H1 (cell line): ENCODE measurements around the gene GPX6. TPM values are rescaled to one million over a fixed set of nuclear protein-coding genes. Genes with fewer than 3 reads are reported as not detected.
A peak's percentile ranks its signal among the peaks of the same experiment; 100 is the strongest.

Experiments
- CTCF ChIA-PET: fragments of 300-600 bp; sonication (Branson Sonifier 250); formaldehyde crosslinking; loops from one replicate; lab custom pipeline; 2021; ENCODE audit not compliant: partially characterized antibody; lab: Charles Lee
- POLR2A ChIA-PET: fragments of 300-600 bp; sonication (Branson Sonifier 250); formaldehyde crosslinking; loops from one replicate; lab custom pipeline; 2021; ENCODE audit warnings: inconsistent platforms; ENCODE audit not compliant: partially characterized antibody; lab: Charles Lee
- DNase-seq, 2 experiments: peaks; one replicate each; pipeline versions ENCODE4 v3.0.0 to v3.0.0-alpha.2; 2010 to 2022; ENCODE audit warnings: low spot score in 2 of 2, low read depth in 1 of 2, mixed read lengths in 1 of 2
- FAIRE-seq: peaks from 2 replicates; lab custom pipeline; 2011; peaks lifted over from hg19 to GRCh38; lab: Jason Lieb, UNC
- H2AFZ ChIP-seq: 2 replicates; pipeline ENCODE4 v1.8.1; 2012; ENCODE audit warnings: low read length, inconsistent platforms
- H2AK5ac ChIP-seq: 2 replicates; pipeline ENCODE4 v1.6.1; 2013; ENCODE audit warnings: low read depth, low read length
- H2BK120ac ChIP-seq: replicated peaks from 2 replicates; pipeline ENCODE3; 2013; ENCODE audit warnings: low read depth, low read length, inconsistent platforms
- H2BK12ac ChIP-seq: 2 replicates; pipeline ENCODE4 v1.6.1; 2013; ENCODE audit warnings: low read depth, low read length
- H2BK15ac ChIP-seq: 2 replicates; pipeline ENCODE4 v1.6.1; 2013; ENCODE audit warnings: low read length
- H2BK20ac ChIP-seq: 2 replicates; pipeline ENCODE4 v1.6.1; 2013; ENCODE audit warnings: low read length
- H2BK5ac ChIP-seq: 2 replicates; pipeline ENCODE4 v1.6.1; 2013; ENCODE audit warnings: low read depth, low read length
- H3K14ac ChIP-seq: 2 replicates; pipeline ENCODE4 v1.6.1; 2013; ENCODE audit warnings: inconsistent platforms; ENCODE audit not compliant: insufficient read length
- H3K18ac ChIP-seq: 2 replicates; pipeline ENCODE4 v1.6.1; 2013; ENCODE audit warnings: low read length; ENCODE audit errors: extremely low read depth
- H3K23ac ChIP-seq: 2 replicates; pipeline ENCODE4 v1.6.1; 2013; ENCODE audit warnings: inconsistent platforms; ENCODE audit not compliant: insufficient read length
- H3K23me2 ChIP-seq: 2 replicates; pipeline ENCODE4 v1.6.1; 2013; ENCODE audit warnings: low read depth, low read length
- H3K27ac ChIP-seq: 2 replicates; pipeline ENCODE4 v1.6.1; 2011; ENCODE audit warnings: low read depth, low read length, inconsistent platforms
- H3K27me3 ChIP-seq, 4 experiments: replicated peaks in 1 of 4; 1 replicate in 1 of 4; 2 replicates in 3 of 4; pipeline versions ENCODE4 v1.6.1 to v1.8.1; 2011 to 2013; ENCODE audit warnings: low read length in 3 of 4, mild to moderate bottlenecking in 3 of 4, inconsistent platforms in 2 of 4, mixed read lengths in 2 of 4, moderate library complexity in 1 of 4; ENCODE audit not compliant: control insufficient read depth in 3 of 4, insufficient read depth in 3 of 4; ENCODE audit errors: extremely low read depth in 1 of 4
- H3K36me3 ChIP-seq, 4 experiments: 2 replicates each; pipeline versions ENCODE4 v1.6.1 to v1.8.1; 2011 to 2013; ENCODE audit warnings: mild to moderate bottlenecking in 4 of 4, low read length in 3 of 4, moderate library complexity in 2 of 4, control low read depth in 1 of 4, inconsistent platforms in 1 of 4; ENCODE audit not compliant: insufficient read depth in 4 of 4, control insufficient read depth in 2 of 4
- H3K4ac ChIP-seq: replicated peaks from 2 replicates; pipeline ENCODE3; 2013; ENCODE audit warnings: low read length, low read depth, mixed read lengths, inconsistent platforms; ENCODE audit not compliant: insufficient read length
- H3K4me1 ChIP-seq, 4 experiments: replicated peaks in 1 of 4; 1 replicate in 1 of 4; 2 replicates in 3 of 4; pipeline versions ENCODE4 v1.6.1 to v1.8.1; 2011 to 2013; ENCODE audit warnings: low read length in 3 of 4, inconsistent platforms in 2 of 4, mixed read lengths in 1 of 4; ENCODE audit not compliant: insufficient read depth in 4 of 4, control insufficient read depth in 3 of 4
- H3K4me2 ChIP-seq, 2 experiments: 2 replicates each; pipeline versions ENCODE4 v1.6.1 to v1.8.1; 2011 to 2013; ENCODE audit warnings: low read depth in 2 of 2, low read length in 2 of 2, control low read depth in 1 of 2, inconsistent platforms in 1 of 2, mild to moderate bottlenecking in 1 of 2; ENCODE audit not compliant: insufficient read depth in 1 of 2
- H3K4me3 ChIP-seq, 4 experiments: fragments of 200-600, 300-600 bp in 1 of 4; sonication (generic), shearing (Covaris generic), sonication (Bioruptor Twin) in 1 of 4; 2 replicates each; pipeline versions ENCODE4 v1.5.1 to v1.8.1; 2011 to 2016; ENCODE audit warnings: low read length in 4 of 4, low read depth in 3 of 4, control low read depth in 2 of 4, inconsistent platforms in 2 of 4, mild to moderate bottlenecking in 2 of 4, mixed read lengths in 1 of 4, moderate library complexity in 1 of 4; ENCODE audit not compliant: insufficient read depth in 2 of 4; ENCODE audit errors: extremely low read depth in 1 of 4
- H3K56ac ChIP-seq: replicated peaks from 2 replicates; pipeline ENCODE3; 2013; ENCODE audit warnings: low read depth, mild to moderate bottlenecking, mixed read lengths, low read length, inconsistent platforms; ENCODE audit not compliant: insufficient read length
- H3K79me1 ChIP-seq: 2 replicates; pipeline ENCODE4 v1.6.1; 2013; ENCODE audit warnings: low read depth, low read length, control low read depth
- H3K79me2 ChIP-seq, 2 experiments: 2 replicates each; pipeline versions ENCODE4 v1.6.1 to v1.8.1; 2012 to 2013; ENCODE audit warnings: low read length in 2 of 2, mild to moderate bottlenecking in 2 of 2, inconsistent platforms in 1 of 2; ENCODE audit not compliant: insufficient read depth in 2 of 2, control insufficient read depth in 1 of 2
- H3K9ac ChIP-seq, 4 experiments: replicated peaks in 1 of 4; 1 replicate in 1 of 4; 2 replicates in 3 of 4; pipeline versions ENCODE4 v1.6.1 to v1.8.1; 2011 to 2013; ENCODE audit warnings: low read depth in 3 of 4, low read length in 3 of 4, control low read depth in 2 of 4, mild to moderate bottlenecking in 2 of 4, moderate library complexity in 2 of 4, inconsistent platforms in 1 of 4; ENCODE audit errors: extremely low read depth in 1 of 4
- H3K9me3 ChIP-seq, 2 experiments: 2 replicates each; pipeline versions ENCODE4 v1.6.1 to v1.8.1; 2012 to 2013; ENCODE audit warnings: mild to moderate bottlenecking in 2 of 2, moderate library complexity in 2 of 2, control low read depth in 1 of 2, inconsistent platforms in 1 of 2, low read depth in 1 of 2, low read length in 1 of 2, mixed read lengths in 1 of 2; ENCODE audit not compliant: insufficient read depth in 2 of 2
- H4K20me1 ChIP-seq, 2 experiments: replicated peaks in 1 of 2; 2 replicates each; pipeline versions ENCODE3 to v1.8.1; 2011 to 2013; ENCODE audit warnings: inconsistent platforms in 2 of 2, low read length in 2 of 2, mild to moderate bottlenecking in 1 of 2; ENCODE audit not compliant: insufficient read depth in 2 of 2, control insufficient read depth in 1 of 2
- H4K5ac ChIP-seq: 2 replicates; pipeline ENCODE4 v1.6.1; 2013; ENCODE audit warnings: low read length, low read depth, mixed read lengths, inconsistent platforms; ENCODE audit not compliant: insufficient read length
- H4K8ac ChIP-seq: 2 replicates; pipeline ENCODE4 v1.8.0; 2013; ENCODE audit warnings: mild to moderate bottlenecking, moderate library complexity, low read length, inconsistent platforms; ENCODE audit not compliant: insufficient read depth; ENCODE audit errors: extremely low read depth
- H4K91ac ChIP-seq: replicated peaks from 2 replicates; pipeline ENCODE3; 2013; ENCODE audit warnings: low read length, mixed read lengths, inconsistent platforms; ENCODE audit not compliant: insufficient read length
- ASH2L ChIP-seq: fragments of 200-600, 300-600 bp; sonication (generic); IDR thresholded peaks from one replicate; pipeline ENCODE4 v1.7.1; 2017; ENCODE audit warnings: low read length
- CHD1 ChIP-seq: IDR thresholded peaks from 2 replicates; pipeline ENCODE4 v1.6.1; 2012; ENCODE audit warnings: low read depth, low read length, improper control_type of control experiment
- EGR1 ChIP-seq: IDR thresholded peaks from 2 replicates; pipeline ENCODE4 v1.6.1; 2011; ENCODE audit warnings: low read depth, low read length, borderline replicate concordance
- GABPA ChIP-seq: IDR thresholded peaks from 2 replicates; pipeline ENCODE4 v1.6.1; 2011; ENCODE audit warnings: mild to moderate bottlenecking, low read length, moderate library complexity, borderline replicate concordance; ENCODE audit not compliant: insufficient read depth
- KDM4A ChIP-seq: IDR thresholded peaks from one replicate; pipeline ENCODE4 v1.7.1; 2012; ENCODE audit warnings: low read depth, mild to moderate bottlenecking, moderate library complexity, low read length, inconsistent platforms; ENCODE audit not compliant: severe bottlenecking
- MAFK ChIP-seq: IDR thresholded peaks from 2 replicates; pipeline ENCODE4 v1.6.1; 2012; ENCODE audit warnings: low read depth, mild to moderate bottlenecking, improper control_type of control experiment, low read length
- NRF1 ChIP-seq: IDR thresholded peaks from 2 replicates; pipeline ENCODE4 v1.6.1; 2011; ENCODE audit warnings: mild to moderate bottlenecking, low read depth, low read length, improper control_type of control experiment
- WGBS, 2 experiments: shearing (Covaris generic) in 1 of 2; methylation state at CpG; one replicate each; pipeline versions ENCODE4 v1.1.6 to v1.1.7; 2013 to 2015; ENCODE audit warnings: low lambda C conversion rate in 2 of 2, mixed read lengths in 2 of 2, inconsistent platforms in 1 of 2, low coverage in 1 of 2, missing lambda C conversion rate in 1 of 2; ENCODE audit not compliant: insufficient replicate concordance in 2 of 2, insufficient coverage in 1 of 2, insufficient read length in 1 of 2; ENCODE audit errors: extremely low coverage in 1 of 2, missing lambda C conversion rate in 1 of 2; 5-methylcytosine and 5-hydroxymethylcytosine counted together
- polyA plus RNA-seq, 7 experiments: library from polyadenylated mRNA; depleted of rRNA in 3 of 7; stranded (reverse) in 5 of 7; unstranded in 2 of 7; fragments of >200 nt in 5 of 7; fragments of 200-250 nt in 2 of 7; gene quantifications; 1 replicate in 5 of 7; 2 replicates in 1 of 7; 4 replicates in 1 of 7; pipeline versions ENCODE4 v1.2.1 to v1.2.3, GENCODE V29; 2011 to 2013; ENCODE audit warnings: missing spikeins in 2 of 7, mixed read lengths in 2 of 7
- total RNA-seq: library from RNA; stranded (reverse); fragmentation: NEBNext Ultra II Directional; extraction: Animal tissue kit (Norgen Biotek cat#: 25700); gene quantifications from 2 replicates; pipeline ENCODE4 v1.2.1, GENCODE V29; 2021
- TF ChIP-seq, protein P1 (sequence below): IDR thresholded peaks from 2 replicates; pipeline ENCODE4 v1.6.1; 2012; ENCODE audit warnings: low read length, inconsistent platforms

GPX6 gene
- total and polyA plus RNA-seq, 2 of the 8 experiments (the other 6 are each of a cell fraction or from before 2014, with no cell fraction given) = not detected

DNA sequence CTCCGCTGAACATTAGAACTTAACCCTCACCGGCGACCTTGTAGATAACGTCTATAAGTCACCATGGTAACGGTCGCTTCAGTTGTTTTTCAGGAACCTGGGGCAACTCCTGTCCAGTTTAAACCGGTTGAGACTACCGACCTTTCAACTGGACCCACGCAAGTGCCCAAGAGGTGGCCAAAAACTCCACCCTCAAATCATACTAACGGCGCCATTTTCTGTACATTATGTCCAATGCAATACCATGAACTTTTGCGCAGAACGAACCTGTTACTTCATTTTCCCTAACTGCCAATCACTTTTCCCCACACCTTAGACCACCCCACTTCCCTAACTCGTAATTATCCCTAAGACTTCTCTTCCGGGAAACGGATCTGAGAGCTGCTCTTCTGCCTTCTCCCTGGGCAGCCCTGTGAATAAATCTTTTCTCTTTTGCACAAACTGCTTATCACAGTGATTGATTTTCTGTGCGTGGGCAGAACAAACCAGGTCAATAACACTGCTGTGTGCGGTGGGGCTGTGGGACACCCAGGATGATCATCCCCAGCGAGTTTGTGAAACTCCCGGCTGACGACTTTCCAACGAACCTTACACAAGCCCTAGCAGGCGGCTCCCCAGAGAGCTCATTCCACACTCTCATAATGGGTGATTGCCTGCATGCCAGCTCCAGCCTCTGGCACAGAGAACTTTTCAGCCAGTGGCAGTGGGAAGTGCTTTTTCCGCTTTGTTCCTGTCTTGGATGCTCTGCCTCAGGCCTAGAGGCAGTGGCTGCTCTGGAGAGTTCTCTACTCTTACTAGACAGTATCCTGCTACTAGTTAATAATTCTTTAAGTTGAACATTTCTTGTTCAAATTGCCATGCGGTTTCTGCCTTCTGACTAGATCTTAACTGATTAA is 38.6 kb upstream of the GPX6 start:
- H2BK12ac ChIP-seq = no peak overlapping the region
- H2AK5ac ChIP-seq = no peak overlapping the region
- no peak overlapping the region for H4K91ac ChIP-seq
- peaks cover 1 to 32% (median 20%) of the 10 kb centered on the region in 4 experiments for H3K27me3 ChIP-seq
- CTCF ChIA-PET = interaction anchor here (0.9 to 3.2 kb wide), 5 partner anchors 11 to 31 kb away, joined by 3 to 17 read pairs (median 4); no protein-coding TSS in a partner anchor
- H3K79me2 ChIP-seq = no peaks in the 10 kb centered on the region
- no peak overlapping the region for H2BK5ac ChIP-seq
- peak overlapping the region; percentile 74 to 86 for H3K4me2 ChIP-seq
- no peaks in the 10 kb centered on the region for H3K79me1 ChIP-seq
- WGBS, 2 experiments = 18% methylated on average over 25 of the region's 25 CpGs; no CpG with 5 or more reads in 1 of the 2 experiments
- H2BK120ac ChIP-seq = no peak overlapping the region
- no peak overlapping the region for H3K23ac ChIP-seq
- peak overlapping the region in 2 of 4 experiments; percentile 10 to 24; a peak in 2 of 7 replicates for H3K9ac ChIP-seq
- H3K36me3 ChIP-seq = no peaks in the 10 kb centered on the region
- H4K5ac ChIP-seq = no peak overlapping the region
- peak overlapping the region; percentile 68 for H4K8ac ChIP-seq
- H3K56ac ChIP-seq = no peak overlapping the region
- H3K4me3 ChIP-seq = peak overlapping the region; percentile 42 to 65 (median 49)
- POLR2A ChIA-PET = interaction anchor here (0.9 to 1.3 kb wide), 4 partner anchors 11 to 326 kb away, joined by 3 to 7 read pairs (median 4); no protein-coding TSS in a partner anchor
- no peak overlapping the region for H2BK15ac ChIP-seq
- H3K9me3 ChIP-seq = no peaks in the 10 kb centered on the region
- H2BK20ac ChIP-seq = no peak overlapping the region
- H3K23me2 ChIP-seq = peaks cover 2% of the 10 kb centered on the region; the same call in 1 of the 2 replicates
- H2AFZ ChIP-seq = peak overlapping the region; percentile 96
- H3K27ac ChIP-seq = no peak overlapping the region
- peaks cover 0 to 6% (median 3%) of the 10 kb centered on the region in 4 experiments; a peak in 3 of 7 replicates for H3K4me1 ChIP-seq
- H4K20me1 ChIP-seq = no peaks in the 10 kb centered on the region
- no peak for DNase-seq
- no peak overlapping the region for H3K18ac ChIP-seq
- H3K4ac ChIP-seq = no peak overlapping the region
- FAIRE-seq = peak; percentile 28
- no peak overlapping the region for H3K14ac ChIP-seq
- TF ChIP-seq ASH2L (no peak), EGR1 (no peak), CHD1 (no peak), MAFK (no peak), KDM4A (no peak), NRF1 (no peak), GABPA (no peak)
- TF ChIP-seq, protein P1, sequence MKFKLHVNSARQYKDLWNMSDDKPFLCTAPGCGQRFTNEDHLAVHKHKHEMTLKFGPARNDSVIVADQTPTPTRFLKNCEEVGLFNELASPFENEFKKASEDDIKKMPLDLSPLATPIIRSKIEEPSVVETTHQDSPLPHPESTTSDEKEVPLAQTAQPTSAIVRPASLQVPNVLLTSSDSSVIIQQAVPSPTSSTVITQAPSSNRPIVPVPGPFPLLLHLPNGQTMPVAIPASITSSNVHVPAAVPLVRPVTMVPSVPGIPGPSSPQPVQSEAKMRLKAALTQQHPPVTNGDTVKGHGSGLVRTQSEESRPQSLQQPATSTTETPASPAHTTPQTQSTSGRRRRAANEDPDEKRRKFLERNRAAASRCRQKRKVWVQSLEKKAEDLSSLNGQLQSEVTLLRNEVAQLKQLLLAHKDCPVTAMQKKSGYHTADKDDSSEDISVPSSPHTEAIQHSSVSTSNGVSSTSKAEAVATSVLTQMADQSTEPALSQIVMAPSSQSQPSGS = no peak
